IMR-90 (cell line): ENCODE measurements around the gene AGMO. TPM values are rescaled to one million over a fixed set of nuclear protein-coding genes. Genes with fewer than 3 reads are reported as not detected.

Experiments
- ATAC-seq: fragments of 200-7000 bp; cut with Tn5 transposase; 2 replicates; pipeline ENCODE4 v1.9.1; 2020; ENCODE audit warnings: low read depth, mild to moderate bottlenecking, moderate library complexity
- BruUV-seq: library from RNA; stranded (reverse); fragments of 400-500 nt; replicated peaks from 2 replicates; lab custom pipeline; 2021; lab: Mats Ljungman, UMichigan
- CTCF ChIA-PET: fragments of 300-600 bp; formaldehyde crosslinking; extraction: SDS; loops from one replicate; lab custom pipeline; 2021; ENCODE audit warnings: antibody characterized with exemption; lab: Yijun Ruan, JAX
- POLR2A ChIA-PET: fragments of 300-600 bp; sonication (Branson Sonifier 250); formaldehyde crosslinking; loops from one replicate; lab custom pipeline; 2022; ENCODE audit warnings: antibody characterized with exemption; ENCODE audit not compliant: unreplicated experiment; lab: Charles Lee
- DNase-seq: peaks from one replicate; pipeline ENCODE4 v3.0.0; 2013
- H2AFZ ChIP-seq: replicated peaks from 2 replicates; pipeline ENCODE3; 2013; ENCODE audit warnings: low read length, mild to moderate bottlenecking; ENCODE audit not compliant: poor library complexity
- H2AK5ac ChIP-seq: 2 replicates; pipeline ENCODE4 v1.6.1; 2013; ENCODE audit warnings: low read depth, low read length, inconsistent platforms
- H2AK9ac ChIP-seq: replicated peaks from 2 replicates; pipeline ENCODE3; 2013; ENCODE audit warnings: mild to moderate bottlenecking, low read depth, low read length, moderate library complexity; ENCODE audit not compliant: poor library complexity
- H2BK120ac ChIP-seq: 2 replicates; pipeline ENCODE4 v1.6.1; 2013; ENCODE audit warnings: low read depth, low read length, inconsistent platforms
- H2BK15ac ChIP-seq: 3 replicates; pipeline ENCODE4 v1.6.1; 2013; ENCODE audit warnings: low read depth, low read length, inconsistent platforms
- H2BK20ac ChIP-seq: 2 replicates; pipeline ENCODE4 v1.6.1; 2013; ENCODE audit warnings: low read depth, mild to moderate bottlenecking, inconsistent platforms, low read length, moderate library complexity
- H2BK5ac ChIP-seq: 2 replicates; pipeline ENCODE4 v1.6.1; 2013; ENCODE audit warnings: mild to moderate bottlenecking, low read depth, low read length, inconsistent platforms; ENCODE audit not compliant: poor library complexity, severe bottlenecking
- H3K14ac ChIP-seq: replicated peaks from 2 replicates; pipeline ENCODE4 v1.6.1; 2013; ENCODE audit warnings: low read depth, low read length, inconsistent platforms
- H3K18ac ChIP-seq: 2 replicates; pipeline ENCODE4 v1.6.1; 2013; ENCODE audit warnings: low read depth, low read length, control low read depth
- H3K23ac ChIP-seq: 2 replicates; pipeline ENCODE4 v1.6.1; 2013; ENCODE audit warnings: low read depth, low read length, inconsistent platforms
- H3K27ac ChIP-seq: 2 replicates; pipeline ENCODE4 v1.5.1; 2013; ENCODE audit warnings: mild to moderate bottlenecking, control low read depth, low read length; ENCODE audit not compliant: insufficient read depth
- H3K27me3 ChIP-seq: 2 replicates; pipeline ENCODE4 v1.6.1; 2013; ENCODE audit warnings: low read length; ENCODE audit not compliant: control insufficient read depth, insufficient read depth
- H3K36me3 ChIP-seq: 2 replicates; pipeline ENCODE4 v1.6.1; 2013; ENCODE audit warnings: low read length, mixed read lengths; ENCODE audit not compliant: control insufficient read depth, insufficient read depth
- H3K4ac ChIP-seq: 2 replicates; pipeline ENCODE4 v1.6.1; 2013; ENCODE audit warnings: low read depth, low read length, inconsistent platforms
- H3K4me1 ChIP-seq: 2 replicates; pipeline ENCODE4 v1.6.1; 2013; ENCODE audit warnings: low read length, mixed read lengths; ENCODE audit not compliant: control insufficient read depth, insufficient read depth
- H3K4me2 ChIP-seq: 2 replicates; pipeline ENCODE4 v1.6.1; 2013; ENCODE audit warnings: low read depth, mild to moderate bottlenecking, control low read depth, low read length, moderate library complexity
- H3K4me3 ChIP-seq: 2 replicates; pipeline ENCODE4 v1.5.1; 2013; ENCODE audit warnings: low read depth, mild to moderate bottlenecking, control low read depth, low read length, moderate library complexity; ENCODE audit not compliant: insufficient read depth
- H3K56ac ChIP-seq: 2 replicates; pipeline ENCODE4 v1.6.1; 2013; ENCODE audit warnings: low read length, inconsistent platforms; ENCODE audit not compliant: insufficient read depth; ENCODE audit errors: extremely low read depth
- H3K79me1 ChIP-seq, 2 experiments: 2 replicates each; pipeline ENCODE4 v1.6.1; 2013; ENCODE audit warnings: low read length in 2 of 2, inconsistent platforms in 1 of 2, low read depth in 1 of 2
- H3K9ac ChIP-seq: 2 replicates; pipeline ENCODE4 v1.6.1; 2013; ENCODE audit warnings: low read depth, low read length, control low read depth
- H3K9me1 ChIP-seq: 2 replicates; pipeline ENCODE4 v1.6.1; 2013; ENCODE audit warnings: low read length, inconsistent platforms; ENCODE audit not compliant: insufficient read depth
- H3K9me3 ChIP-seq: 2 replicates; pipeline ENCODE4 v1.6.1; 2013; ENCODE audit warnings: low read length; ENCODE audit not compliant: control insufficient read depth, insufficient read depth
- H4K20me1 ChIP-seq: 2 replicates; pipeline ENCODE4 v1.6.1; 2013; ENCODE audit warnings: low read length, inconsistent platforms; ENCODE audit not compliant: insufficient read depth
- H4K5ac ChIP-seq: 2 replicates; pipeline ENCODE4 v1.6.1; 2013; ENCODE audit warnings: mild to moderate bottlenecking, low read depth, low read length, control low read depth
- H4K8ac ChIP-seq, 2 experiments: 2 replicates each; pipeline ENCODE4 v1.6.1; 2013; ENCODE audit warnings: low read depth in 2 of 2, low read length in 2 of 2, control low read depth in 1 of 2, inconsistent platforms in 1 of 2
- H4K91ac ChIP-seq: 2 replicates; pipeline ENCODE4 v1.6.1; 2013; ENCODE audit warnings: low read depth, low read length, inconsistent platforms; ENCODE audit not compliant: insufficient read depth
- BHLHE40 ChIP-seq: fragments of 150-350 bp; IDR thresholded peaks from 2 replicates; pipeline ENCODE4 v1.6.1; 2016; ENCODE audit warnings: mild to moderate bottlenecking, low read depth, low read length
- CEBPB ChIP-seq: IDR thresholded peaks from 2 replicates; pipeline ENCODE4 v1.6.1; 2012; ENCODE audit warnings: low read depth, low read length, improper control_type of control experiment
- CHD1 ChIP-seq: IDR thresholded peaks from 2 replicates; pipeline ENCODE4 v1.6.1; 2012; ENCODE audit warnings: low read depth, low read length, improper control_type of control experiment
- CTCF ChIP-seq: conservative IDR thresholded peaks from 2 replicates; pipeline ENCODE4 v1.5.1; 2012; ENCODE audit warnings: mild to moderate bottlenecking, low read depth, low read length, improper control_type of control experiment
- ELK1 ChIP-seq: fragments of 150-350 bp; IDR thresholded peaks from 2 replicates; pipeline ENCODE4 v1.6.1; 2016; ENCODE audit warnings: low read depth, mild to moderate bottlenecking, low read length, moderate library complexity, borderline replicate concordance
- FOS ChIP-seq: fragments of 150-350 bp; IDR thresholded peaks from 2 replicates; pipeline ENCODE4 v1.6.1; 2016; ENCODE audit warnings: low read depth, low read length
- MAFK ChIP-seq: IDR thresholded peaks from 2 replicates; pipeline ENCODE4 v1.6.1; 2012; ENCODE audit warnings: low read depth, low read length, improper control_type of control experiment
- MAZ ChIP-seq: IDR thresholded peaks from 2 replicates; pipeline ENCODE4 v1.6.1; 2012; ENCODE audit warnings: low read depth, mild to moderate bottlenecking, low read length, improper control_type of control experiment, moderate library complexity, borderline replicate concordance
- MXI1 ChIP-seq: IDR thresholded peaks from 2 replicates; pipeline ENCODE4 v1.6.1; 2012; ENCODE audit warnings: low read depth, mild to moderate bottlenecking, low read length, moderate library complexity, borderline replicate concordance
- NFE2L2 ChIP-seq: fragments of 150-350 bp; IDR thresholded peaks from 2 replicates; pipeline ENCODE4 v1.6.1; 2016; ENCODE audit warnings: low read depth, mild to moderate bottlenecking, low read length
- POLR2A ChIP-seq: IDR thresholded peaks from 2 replicates; pipeline ENCODE4 v1.6.1; 2012; ENCODE audit warnings: mild to moderate bottlenecking, low read depth, low read length
- RAD21 ChIP-seq: IDR thresholded peaks from 2 replicates; pipeline ENCODE4 v1.6.1; 2012; ENCODE audit warnings: low read length, improper control_type of control experiment
- RCOR1 ChIP-seq: IDR thresholded peaks from 2 replicates; pipeline ENCODE4 v1.6.1; 2012; ENCODE audit warnings: mild to moderate bottlenecking, low read length, improper control_type of control experiment; ENCODE audit not compliant: insufficient replicate concordance
- RFX5 ChIP-seq: IDR thresholded peaks from 2 replicates; pipeline ENCODE4 v1.8.0; 2012; ENCODE audit warnings: low read depth, mild to moderate bottlenecking, low read length, moderate library complexity
- SMC3 ChIP-seq: fragments of 150-350 bp; IDR thresholded peaks from 2 replicates; pipeline ENCODE4 v1.6.1; 2016; ENCODE audit warnings: low read depth, mild to moderate bottlenecking, antibody characterized with exemption, low read length, moderate library complexity
- USF2 ChIP-seq: fragments of 150-350 bp; IDR thresholded peaks from 2 replicates; pipeline ENCODE4 v1.6.1; 2017; ENCODE audit warnings: mild to moderate bottlenecking, antibody characterized with exemption, low read length, low read depth
- WGBS, 2 experiments: methylation state at CpG; one replicate each; pipeline versions ENCODE4 v1.1.5 to v1.1.7; 2013; ENCODE audit warnings: missing lambda C conversion rate in 2 of 2; ENCODE audit not compliant: insufficient read length in 1 of 2; ENCODE audit errors: extremely low coverage in 2 of 2; 5-methylcytosine and 5-hydroxymethylcytosine counted together
- dilution Hi-C: fragments of 300-500 bp; cut with HindIII; formaldehyde crosslinking; loops from one replicate; pipeline ENCODE4 v1.14.3; 2018; ENCODE audit warnings: low sequenced_read_pairs; ENCODE audit not compliant: unreplicated experiment
- in situ Hi-C: fragments of 300-500 bp; cut with MboI; formaldehyde crosslinking; loops from 3 replicates; pipeline ENCODE4 v1.14.3; 2019; ENCODE audit warnings: low sequenced_read_pairs, inconsistent platforms, mixed read lengths
- intact Hi-C: fragments of 100-400 bp; cut with micrococcal nuclease; formaldehyde crosslinking; loops from 2 replicates; pipeline ENCODE4 v1.10.0; 2022
- polyA plus RNA-seq, 3 experiments: library from polyadenylated mRNA; depleted of rRNA; stranded (reverse); fragments of >200 nt; gene quantifications; 2 replicates each; pipeline ENCODE4 v1.2.3, GENCODE V29; 2012; ENCODE audit warnings: low replicate concordance in 1 of 3
- total RNA-seq: library from RNA; depleted of rRNA; stranded (reverse); fragments of >200 nt; gene quantifications from 2 replicates; pipeline ENCODE4 v1.2.3, GENCODE V29; 2012

Gene AGMO
- total and polyA plus RNA-seq, 2 of the 4 experiments (the other 2 are of a cell fraction), result not detected

GRCh38 chr7:15525652-15526263, 36.1 kb downstream of the AGMO start:
- WGBS, 2 experiments, result 97% methylated on average over 5 of the region's 21 CpGs; no CpG with 5 or more reads in 1 of the 2 experiments
- H3K56ac ChIP-seq, result no peak overlapping the region
- H3K4me3 ChIP-seq, result no peak overlapping the region
- TF ChIP-seq USF2 (no peak), FOS (no peak), RCOR1 (no peak), CTCF (no peak), BHLHE40 (no peak), CEBPB (no peak), MAFK (no peak), RAD21 (no peak), RFX5 (no peak), ELK1 (no peak), NFE2L2 (no peak), MAZ (no peak), MXI1 (no peak), POLR2A (no peak), SMC3 (no peak), CHD1 (no peak)
- no peaks in the 10 kb centered on the region for H3K27me3 ChIP-seq
- no peak overlapping the region for H4K91ac ChIP-seq
- ChIA-PET POLR2A (no interaction called here), CTCF (no interaction called here)
- no peak overlapping the region for H2BK20ac ChIP-seq
- dilution Hi-C loops (no loop called here), intact Hi-C loops (no loop called here), in situ Hi-C loops (no loop called here)
- H3K36me3 ChIP-seq, result no peaks in the 10 kb centered on the region
- peak overlapping the region; percentile 28 for H2AK9ac ChIP-seq
- no peaks in the 10 kb centered on the region for H3K4me1 ChIP-seq
- no peak overlapping the region for H3K18ac ChIP-seq
- no peaks in the 10 kb centered on the region for H3K9me3 ChIP-seq
- no peak overlapping the region for H2AFZ ChIP-seq
- H2AK5ac ChIP-seq, result no peak overlapping the region
- no peak overlapping the region for H3K23ac ChIP-seq
- H2BK120ac ChIP-seq, result no peak overlapping the region
- no peaks in the 10 kb centered on the region for H3K9me1 ChIP-seq
- no peaks in the 10 kb centered on the region for H4K20me1 ChIP-seq
- no peak overlapping the region for H3K27ac ChIP-seq
- H3K9ac ChIP-seq, result no peak overlapping the region
- no peak overlapping the region for H3K14ac ChIP-seq
- DNase-seq (no peak), ATAC-seq (no peak)
- no peak overlapping the region for H3K4me2 ChIP-seq
- no peak overlapping the region for H4K5ac ChIP-seq
- H3K4ac ChIP-seq, result no peak overlapping the region
- BruUV-seq, result no TSS peak
- H4K8ac ChIP-seq, result no peak overlapping the region
- H3K79me1 ChIP-seq, result no peaks in the 10 kb centered on the region
- H2BK5ac ChIP-seq, result no peak overlapping the region
- H2BK15ac ChIP-seq, result no peak overlapping the region
